ENCODE data around the gene FYTTD1.

Gene FYTTD1

GRCh38 chr3:197836244-197836643 is 86.6 kb downstream of the FYTTD1 start:
- no peak for DNase-seq
